HG02623 (cell line): Measurements from ENCODE around the gene MTMR12.
"Not testable (repeated sequence)": the region's sequence is repeated elsewhere in the genome, so short reads cannot be mapped to it uniquely, and the experiment has no call there.

Experiments
- ATAC-seq: cut with Tn5 transposase; IDR thresholded peaks from one replicate; pipeline ENCODE4 v1.9.1; 2021; ENCODE audit warnings: moderate library complexity; ENCODE audit not compliant: unreplicated experiment

The MTMR12 gene

DNA sequence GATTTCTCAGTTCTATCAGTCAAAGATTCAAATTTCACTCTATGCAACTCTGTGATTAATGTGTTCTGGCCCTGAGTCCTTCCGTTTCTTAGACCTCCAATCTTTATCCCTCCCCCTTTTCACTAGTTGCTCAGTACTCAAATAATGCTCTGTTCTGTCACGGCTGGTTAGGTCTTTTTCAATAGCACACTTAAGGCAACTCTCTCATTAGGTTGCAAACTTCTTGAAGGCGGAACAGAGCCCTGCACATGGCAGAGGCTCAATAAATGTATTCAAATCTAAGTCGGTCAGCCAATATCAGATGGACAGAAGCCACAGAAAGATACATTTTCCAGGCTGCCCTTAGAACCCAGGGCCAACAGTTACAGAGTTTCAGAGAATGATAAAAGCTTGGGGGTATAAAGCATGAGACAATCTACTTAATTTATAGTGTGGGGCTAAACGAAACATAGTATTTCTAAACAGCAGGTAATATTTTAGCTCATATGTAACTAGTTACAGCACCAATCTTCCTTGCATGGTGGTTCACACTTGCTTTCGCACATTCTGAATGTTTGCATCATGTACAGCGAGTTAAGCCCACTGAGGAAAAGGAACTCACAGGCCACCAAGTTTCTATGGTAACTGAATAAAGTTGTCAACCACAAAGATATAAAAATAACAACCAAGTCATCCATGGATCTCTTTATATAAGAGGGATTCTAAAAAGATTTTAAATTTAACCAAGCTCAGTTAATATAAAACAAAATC is 71.5 kb downstream of the MTMR12 start:
- no peak for ATAC-seq

DNA sequence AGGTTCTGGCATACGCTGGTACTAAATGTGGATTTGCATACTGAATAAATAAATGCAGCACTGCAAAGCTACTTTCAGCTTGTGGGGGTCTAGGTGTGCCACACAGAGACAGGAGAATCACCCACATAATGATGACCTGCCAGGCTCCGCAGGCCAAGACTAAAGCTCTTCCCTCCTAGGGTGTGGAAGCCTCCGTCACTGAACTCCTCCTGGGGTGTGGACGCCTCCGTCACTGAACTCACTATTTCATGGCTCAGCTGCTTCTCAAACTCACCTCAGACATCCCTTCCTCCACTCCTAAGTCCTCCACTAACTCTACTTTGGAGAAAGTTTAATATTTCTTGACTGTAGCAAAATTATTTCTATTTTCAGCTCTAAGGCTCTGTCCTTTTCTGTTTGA is 73.4 kb downstream of the MTMR12 start:
- ATAC-seq: no peak

DNA sequence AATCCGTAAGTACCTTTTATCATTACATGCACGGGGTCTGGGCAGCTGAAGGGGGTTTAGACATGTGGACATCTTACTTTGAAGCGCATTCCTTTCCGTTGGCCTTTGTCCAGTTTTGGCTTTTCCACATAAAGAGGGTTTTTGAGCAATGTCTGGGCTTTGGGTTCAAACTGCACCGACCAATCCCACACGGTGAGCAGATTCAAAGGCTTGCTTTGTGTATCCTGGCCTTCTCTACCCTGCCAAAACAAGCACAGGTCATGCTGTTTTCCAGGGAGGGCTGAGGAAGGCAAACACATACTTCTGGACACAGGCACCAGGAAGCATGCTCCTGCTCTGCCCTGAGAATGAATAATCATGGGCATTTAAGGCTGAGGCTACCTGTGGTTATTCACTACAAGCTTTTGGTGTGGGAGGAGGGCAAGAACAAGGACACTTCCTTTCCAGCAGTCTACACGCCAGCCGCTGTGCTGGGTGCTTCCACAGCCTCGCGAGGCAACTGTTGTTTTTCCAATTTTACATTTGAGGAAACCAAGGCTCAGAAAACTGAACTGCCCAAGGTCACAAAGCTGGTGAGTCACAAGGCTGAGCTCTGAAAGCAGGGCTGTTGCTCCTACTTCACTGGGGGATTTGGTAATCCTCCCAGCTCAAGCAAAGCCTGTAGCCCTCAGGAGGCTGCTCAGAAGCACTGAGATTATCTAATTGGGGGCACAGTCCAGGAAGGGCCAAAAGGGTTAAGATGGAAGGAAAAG is 78.9 kb downstream of the MTMR12 start:
- no peak for ATAC-seq

DNA sequence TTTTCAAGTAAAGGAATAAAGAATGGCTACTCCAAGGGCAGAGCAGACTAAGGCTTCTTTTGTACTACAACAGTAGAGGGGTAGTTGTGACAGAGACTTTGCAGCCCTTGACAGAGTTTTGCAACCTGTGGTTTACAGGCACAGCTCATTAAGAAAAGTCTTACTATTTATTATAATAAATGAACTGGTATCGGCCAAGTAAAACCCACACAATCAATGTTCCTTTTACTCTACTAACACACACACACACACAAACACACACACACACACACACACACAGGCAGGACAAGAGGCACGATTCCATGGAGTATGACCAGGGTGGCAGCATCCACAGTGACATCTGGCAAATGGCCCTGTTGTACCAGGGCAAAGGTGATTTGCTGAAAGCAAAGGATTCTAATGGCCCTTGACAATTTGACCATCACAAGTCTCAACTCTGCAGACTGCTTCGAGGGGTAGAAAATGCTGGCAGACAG is 79.5 kb downstream of the MTMR12 start:
- ATAC-seq: no peak

DNA sequence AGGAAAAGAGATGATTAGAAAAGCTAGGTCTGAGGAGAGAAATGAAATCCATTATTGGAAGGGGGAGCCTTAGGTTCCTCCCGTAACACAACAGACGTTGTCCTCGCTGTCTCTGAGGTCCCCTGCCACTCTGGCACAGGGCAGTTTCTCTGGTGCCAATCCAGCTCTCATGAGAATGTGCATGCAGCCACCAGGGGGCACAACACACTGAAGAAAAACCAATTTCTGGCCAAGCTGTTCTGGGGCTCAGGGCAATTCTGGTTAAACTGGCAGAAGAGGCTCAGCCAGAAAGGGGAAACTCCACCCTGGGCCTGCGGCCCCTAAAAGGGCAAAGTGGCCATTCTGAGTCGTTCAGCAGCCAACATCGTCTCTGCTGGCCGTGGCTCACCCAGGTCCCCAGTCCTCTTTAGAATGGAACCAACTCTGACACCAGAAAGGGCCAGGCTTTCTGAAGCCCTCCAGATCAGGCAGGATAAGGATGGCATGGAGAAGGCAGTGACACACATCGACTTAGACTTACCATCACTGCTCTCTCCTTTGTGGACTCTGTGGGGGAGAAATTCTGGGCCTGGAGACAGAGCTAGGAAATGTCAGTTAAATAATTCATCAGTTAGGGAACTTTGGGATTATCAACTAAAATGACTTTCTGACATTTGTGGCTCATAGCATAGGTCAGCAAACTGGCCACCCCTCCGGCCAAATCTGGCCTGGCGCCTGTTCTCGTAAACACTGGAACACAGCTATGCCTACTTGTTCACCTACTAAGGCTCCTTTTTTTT is 80.1 kb downstream of the MTMR12 start:
- ATAC-seq: peak; percentile 63

DNA sequence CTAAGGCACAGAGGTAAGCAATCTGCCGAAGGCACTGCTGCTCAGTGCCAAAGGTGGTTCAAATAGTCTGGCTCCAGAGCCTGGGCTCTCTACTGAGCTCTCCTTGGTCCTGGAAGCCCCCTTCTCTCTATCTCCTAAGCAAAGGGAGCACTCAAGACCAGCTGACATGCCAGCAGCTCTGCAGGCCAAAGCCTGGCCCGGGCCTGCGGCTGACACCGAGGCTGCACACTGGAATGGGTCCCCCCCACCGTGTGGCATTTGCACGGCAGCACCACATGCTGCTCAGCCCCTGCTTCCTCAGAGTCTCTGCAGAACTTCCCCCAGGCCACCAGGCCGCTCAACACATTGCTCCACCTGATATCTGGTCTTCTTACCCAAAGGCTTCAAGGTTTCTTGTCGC is 80.8 kb downstream of the MTMR12 start:
- ATAC-seq: no peak

DNA sequence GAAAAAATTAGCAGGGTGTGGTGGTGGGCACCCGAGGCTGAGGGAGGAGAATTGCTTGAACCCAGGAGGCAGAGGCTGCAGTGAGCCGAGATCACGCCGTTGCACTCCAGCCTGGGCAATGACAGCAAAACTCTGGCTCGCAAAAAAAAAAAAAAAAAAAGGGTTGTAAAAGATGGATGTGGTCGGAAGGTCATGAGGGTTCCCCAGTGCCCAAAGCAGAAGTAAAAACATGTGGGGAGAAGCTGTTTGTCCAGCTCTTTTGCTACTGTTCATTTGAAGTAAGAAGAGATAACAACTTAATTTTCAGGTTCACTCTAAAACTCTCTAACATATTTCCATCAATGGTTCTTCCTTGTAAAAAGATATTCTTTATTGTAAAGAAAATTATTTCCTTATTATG is 81.5 kb downstream of the MTMR12 start:
- no peak for ATAC-seq

DNA sequence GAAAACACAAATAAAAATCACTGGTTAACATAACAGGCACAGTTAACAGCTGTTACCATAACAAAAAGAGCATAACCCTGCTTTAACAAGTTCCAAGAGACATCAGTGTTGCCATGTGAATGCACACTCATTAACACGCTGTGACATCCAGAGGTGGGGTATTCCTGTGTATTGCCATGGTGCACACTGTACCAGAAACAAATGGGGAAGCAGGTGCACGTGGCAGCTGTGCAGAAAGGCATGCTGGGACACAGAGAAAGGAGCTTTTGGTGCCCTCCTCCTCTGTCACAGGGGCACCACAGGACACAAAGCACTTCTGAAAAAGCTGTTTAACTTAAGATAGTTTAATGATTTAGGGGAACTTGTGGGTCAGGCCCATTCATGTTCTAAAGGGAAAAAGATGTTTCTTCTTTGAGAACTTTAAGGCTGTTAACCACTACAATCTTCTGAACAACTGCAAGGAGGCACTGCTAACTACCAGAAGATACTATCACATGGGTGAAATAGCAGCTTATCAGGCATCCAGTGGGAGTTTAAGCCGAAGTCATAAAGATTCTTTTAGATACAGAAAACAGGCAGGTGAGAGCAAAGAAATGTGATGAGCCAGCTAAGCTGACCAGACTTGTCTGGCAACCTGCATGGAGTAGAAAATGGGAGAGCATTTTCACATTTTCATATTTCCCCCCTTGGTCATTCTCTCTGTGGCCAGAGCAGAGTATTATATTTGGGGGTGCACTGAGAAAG is 82.2 kb downstream of the MTMR12 start:
- ATAC-seq: no peak

DNA sequence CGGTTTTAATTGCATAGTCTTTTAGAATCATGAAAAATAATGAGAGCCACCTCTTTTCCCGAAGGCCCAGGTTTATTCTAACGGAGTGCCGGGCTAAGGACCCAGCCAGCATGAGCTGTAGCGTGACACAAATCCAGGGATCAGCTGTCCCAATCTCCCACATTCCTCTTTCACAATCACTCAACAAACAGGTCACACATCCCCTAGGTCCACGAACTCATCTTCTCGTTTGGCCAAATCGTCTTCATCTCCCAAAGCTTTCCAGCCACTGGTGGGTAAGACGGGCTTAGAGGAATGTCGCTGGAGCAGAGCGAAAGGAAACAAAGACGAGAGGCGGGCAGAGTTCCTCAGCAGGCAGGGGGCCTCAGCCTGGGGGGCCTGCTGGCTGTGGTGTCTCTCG is 83.2 kb downstream of the MTMR12 start:
- no peak for ATAC-seq

DNA sequence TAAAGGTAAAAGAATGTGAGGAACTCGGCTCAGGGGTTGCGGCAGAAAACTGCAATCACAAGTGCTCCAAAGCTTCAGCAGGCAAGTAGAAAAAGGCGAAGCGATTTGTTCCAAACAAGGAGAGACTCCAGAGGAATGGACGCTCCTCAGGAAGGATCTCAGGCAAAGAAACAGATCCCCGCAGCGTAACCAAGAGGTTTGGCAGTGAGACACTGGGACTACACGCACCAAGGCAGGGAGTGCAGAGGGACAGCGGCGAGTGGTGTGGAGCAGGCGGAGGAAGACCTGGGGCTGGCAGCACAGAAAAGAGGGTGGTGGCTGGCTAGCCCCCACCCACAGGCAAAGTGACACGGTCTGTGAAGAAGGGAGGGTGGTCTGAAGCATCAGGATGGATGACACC is 83.9 kb downstream of the MTMR12 start:
- ATAC-seq: no peak

DNA sequence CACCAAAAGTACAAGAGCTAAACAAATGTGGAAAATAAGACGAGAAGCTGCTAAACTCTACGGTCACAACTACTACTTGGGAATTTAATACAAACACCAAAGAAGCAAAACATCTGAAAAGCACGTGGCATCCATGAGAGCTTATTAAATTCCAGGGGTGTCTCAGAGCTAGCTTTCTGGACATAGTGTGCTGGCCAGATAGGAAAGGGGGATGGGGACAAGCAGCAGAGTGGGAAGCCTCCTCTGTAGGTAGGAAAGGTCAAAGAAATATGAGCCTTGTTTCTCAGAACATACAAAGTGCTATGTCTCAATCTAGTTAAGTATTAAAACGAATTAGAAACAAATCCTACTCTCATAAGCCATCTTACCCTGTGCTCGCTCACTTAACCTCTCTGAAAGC is 87.3 kb downstream of the MTMR12 start:
- ATAC-seq: no peak

DNA sequence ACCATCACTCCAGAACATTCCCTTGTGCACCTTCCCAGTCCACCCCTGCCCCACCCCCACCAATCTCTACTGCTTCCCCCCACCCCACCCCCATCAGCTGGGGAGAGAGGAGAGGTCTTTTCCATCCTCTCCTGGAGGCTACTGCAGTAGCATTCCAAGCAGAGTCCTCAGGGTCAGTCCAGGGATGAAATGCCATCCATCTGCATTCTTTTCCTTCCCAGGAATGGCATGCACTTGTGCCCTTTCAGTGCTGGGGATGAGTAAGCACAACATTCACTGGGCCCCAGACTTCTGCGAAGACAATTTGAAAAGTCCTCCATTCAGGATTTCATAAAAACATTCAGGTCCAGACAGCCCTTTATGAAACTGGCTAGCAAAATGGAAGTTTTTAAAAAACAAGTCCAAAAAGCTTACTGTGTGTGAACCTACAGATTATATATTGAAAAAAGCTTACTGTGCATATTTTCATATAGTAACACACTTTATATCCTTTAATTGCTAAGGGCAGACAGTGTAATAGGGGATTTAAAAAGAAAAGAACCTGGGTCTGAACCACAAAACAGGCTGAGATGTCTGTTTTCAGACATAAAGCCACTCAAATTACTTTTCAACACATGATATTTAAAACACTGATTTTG is 88.6 kb downstream of the MTMR12 start:
- no peak for ATAC-seq

DNA sequence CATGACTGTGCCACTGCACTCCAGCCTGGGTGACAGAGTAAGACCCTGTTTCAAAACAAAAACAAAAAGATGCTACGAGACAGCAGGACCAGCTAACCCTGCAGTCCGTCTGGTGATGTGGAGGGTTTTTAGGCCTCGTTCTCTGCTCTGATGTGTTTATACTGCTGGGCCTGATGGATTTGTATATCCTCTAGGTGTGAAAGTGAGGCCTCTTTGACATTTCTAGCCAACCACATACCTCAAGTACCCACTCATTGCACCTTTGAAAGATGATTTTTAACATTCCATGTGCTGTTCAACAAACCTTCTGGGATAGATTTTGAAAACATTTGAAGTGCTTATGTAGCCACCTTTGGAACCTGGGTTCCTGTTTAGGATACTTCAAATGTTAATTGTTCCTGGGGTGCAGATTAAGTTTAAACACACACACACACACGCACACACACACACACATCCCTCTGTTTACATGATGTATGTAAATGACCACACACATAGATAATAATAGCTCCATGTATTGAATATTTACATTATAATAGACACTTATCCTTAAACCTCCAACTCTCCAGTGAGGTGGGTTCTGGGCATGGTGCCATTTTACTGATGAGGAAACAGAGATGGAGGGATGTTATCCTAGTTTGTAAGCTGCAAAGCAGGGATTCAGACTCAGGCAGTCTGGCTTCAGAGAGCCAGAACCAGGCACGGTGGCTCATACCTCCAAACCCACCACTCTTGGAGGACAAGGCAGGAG is 89.8 kb downstream of the MTMR12 start:
- no peak for ATAC-seq

DNA sequence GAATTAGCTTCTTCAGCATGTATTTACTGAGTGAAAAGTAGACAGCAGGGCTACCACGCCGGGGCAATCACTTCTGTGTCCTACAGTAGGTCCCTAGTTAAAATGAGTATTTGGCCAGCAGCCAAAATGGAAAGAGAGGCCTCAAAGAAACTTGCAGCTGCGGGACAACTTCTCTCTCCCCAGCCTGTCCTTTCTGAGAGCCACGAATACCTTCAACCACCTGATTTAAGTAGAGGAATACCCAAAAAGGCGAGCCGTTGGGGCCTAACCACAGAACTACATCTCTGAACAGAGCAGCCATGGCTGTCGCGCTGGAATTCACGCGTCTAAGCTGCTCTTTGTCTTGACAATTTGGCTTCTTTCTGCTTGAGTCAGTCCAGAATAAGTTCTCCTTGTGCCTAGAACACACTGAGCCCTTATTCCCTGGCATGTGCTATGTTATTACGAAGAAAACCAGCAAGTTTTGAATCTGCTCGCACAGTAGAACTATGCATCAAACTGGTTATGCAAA is 94.8 kb downstream of the MTMR12 start:
- no peak for ATAC-seq

DNA sequence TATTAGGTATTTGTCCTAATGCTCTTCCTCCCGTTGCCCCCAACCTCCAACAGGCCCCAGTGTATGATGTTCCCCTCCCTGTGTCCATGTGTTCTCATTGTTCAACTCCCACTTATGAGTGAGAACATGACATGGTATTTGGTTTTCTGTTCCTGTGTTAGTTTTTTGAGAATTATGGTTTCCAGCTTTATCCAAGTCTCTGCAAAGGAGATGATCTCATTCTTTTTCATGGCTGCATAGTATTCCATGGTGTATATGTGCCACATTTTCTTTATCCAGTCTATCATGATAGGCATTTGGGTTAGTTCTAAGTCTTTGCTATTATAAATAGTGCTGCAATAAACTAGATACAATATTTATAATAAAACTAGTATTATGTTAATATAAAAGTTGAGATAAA is 98.4 kb downstream of the MTMR12 start:
- not testable (repeated sequence) for ATAC-seq

DNA sequence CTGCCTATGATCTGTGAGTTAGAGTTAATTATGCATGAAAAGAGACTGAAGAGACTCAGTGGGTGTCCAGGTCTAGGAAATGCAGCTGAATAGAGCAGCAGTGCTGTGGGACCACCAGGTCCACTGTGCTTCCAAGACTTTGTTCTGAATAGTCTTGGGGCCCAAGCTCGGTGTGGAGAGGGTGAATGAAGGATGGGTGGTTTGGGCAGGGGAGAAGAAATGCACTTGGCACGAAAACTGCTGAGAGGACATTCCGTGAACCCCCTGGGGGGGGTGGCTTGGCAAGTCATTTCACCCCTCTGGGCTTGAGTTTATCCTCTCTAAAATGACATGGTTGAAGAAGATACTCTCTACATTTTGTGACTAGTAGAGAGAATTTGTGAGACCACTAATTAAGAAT is 102.6 kb downstream of the MTMR12 start:
- ATAC-seq: no peak

DNA sequence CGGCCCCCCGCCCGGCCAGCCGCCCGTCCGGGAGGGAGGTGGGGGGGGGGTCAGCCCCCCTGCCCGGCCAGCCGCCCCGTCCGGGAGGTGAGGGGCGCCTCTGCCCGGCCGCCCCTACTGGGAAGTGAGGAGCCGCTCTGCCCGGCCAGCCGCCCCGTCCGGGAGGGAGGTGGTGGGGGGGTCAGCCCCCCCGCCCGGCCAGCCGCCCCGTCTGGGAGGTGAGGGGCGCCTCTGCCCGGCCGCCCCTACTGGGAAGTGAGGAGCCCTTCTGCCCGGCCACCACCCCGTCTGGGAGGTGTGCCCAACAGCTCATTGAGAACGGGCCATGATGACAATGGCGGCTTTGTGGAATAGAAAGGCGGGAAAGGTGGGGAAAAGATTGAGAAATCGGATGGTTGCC is 103.9 kb downstream of the MTMR12 start:
- ATAC-seq: not testable (repeated sequence)

DNA sequence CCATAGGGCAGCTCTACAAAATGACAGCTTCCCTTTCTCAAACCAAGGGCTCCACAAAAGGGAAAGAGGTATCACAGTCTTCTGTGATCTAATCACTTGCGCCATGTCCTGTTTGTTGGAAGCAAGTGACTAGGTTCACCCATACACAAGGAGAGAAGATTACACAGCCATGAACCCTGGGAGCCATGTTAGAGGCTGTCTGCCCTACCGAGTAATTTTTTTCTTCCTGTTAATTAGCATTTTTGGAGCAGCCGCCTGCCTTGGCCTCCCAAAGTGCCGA is 105.4 kb downstream of the MTMR12 start:
- no peak for ATAC-seq

DNA sequence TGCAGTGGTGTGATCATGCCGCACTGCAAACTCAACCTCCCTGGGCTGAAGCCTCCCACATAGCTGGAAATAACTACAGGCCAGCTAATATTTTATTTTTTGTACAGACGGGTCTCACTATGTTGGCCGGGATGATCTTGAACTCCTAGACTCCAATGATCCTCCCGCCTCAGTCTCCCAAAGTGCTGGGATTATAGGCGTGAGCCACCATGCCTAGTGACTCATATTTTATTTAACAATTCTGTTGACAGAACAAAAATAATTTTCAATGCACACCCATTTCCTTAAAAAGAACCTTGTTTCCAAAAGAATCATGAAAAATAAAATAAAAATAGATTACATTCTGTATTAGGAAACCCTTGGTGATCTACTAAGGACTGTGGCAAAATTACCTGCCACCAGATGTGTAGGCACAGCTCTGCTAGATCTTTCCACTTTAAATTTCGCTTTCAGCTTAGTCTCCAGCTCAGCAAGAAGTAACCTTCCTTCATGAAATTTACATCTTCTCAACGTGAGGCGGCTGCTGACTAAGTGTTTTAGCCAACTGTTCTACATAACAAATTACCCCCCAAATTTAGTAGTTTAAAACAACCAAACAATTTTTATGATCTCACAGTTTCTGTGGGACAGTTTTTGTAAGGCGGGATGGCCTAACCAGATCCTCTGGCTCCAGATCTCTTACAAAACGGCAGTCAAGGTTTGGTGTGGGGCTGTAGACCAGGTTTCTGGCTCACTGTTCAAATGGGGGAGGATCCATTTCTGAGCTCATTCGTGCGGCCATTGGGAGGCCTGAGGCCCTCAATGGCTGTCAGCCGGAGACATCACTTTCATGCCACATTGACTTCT is 106.0 kb downstream of the MTMR12 start:
- ATAC-seq: no peak
